ENCODE measurements around the gene ARHGAP22.
A peak's percentile ranks its signal among the peaks of the same experiment; 100 is the strongest.

Gene ARHGAP22

GRCh38 chr10:48406204-48406603, 198.7 kb downstream of the ARHGAP22 start:
- no peak overlapping the region for H3K4me3 ChIP-seq (ENCODE audit: extremely low read depth, insufficient read depth, low read length, poor library complexity, severe bottlenecking)
- H3K9me3 ChIP-seq (ENCODE audit: control insufficient read depth, low read length) = no peaks in the 10 kb centered on the region
- 69% methylated on average over 3 of the region's 3 CpGs for WGBS, 2 experiments (ENCODE audit: insufficient coverage in 2 of 2)
- H3K4me1 ChIP-seq (ENCODE audit: control insufficient read depth, insufficient read depth, low read length, poor library complexity, severe bottlenecking) = peaks cover 9% of the 10 kb centered on the region
- H3K36me3 ChIP-seq (ENCODE audit: control insufficient read depth, insufficient read depth, low read length) = peaks cover 19% of the 10 kb centered on the region
- no peak overlapping the region for H3K27ac ChIP-seq (ENCODE audit: low read depth, low read length, severe bottlenecking)

GRCh38 chr10:48404646-48405045, 200.2 kb downstream of the ARHGAP22 start:
- H3K27ac ChIP-seq (ENCODE audit: low read depth, low read length, severe bottlenecking) = no peak overlapping the region
- WGBS, 2 experiments (ENCODE audit: insufficient coverage in 2 of 2) = 88 to 100% methylated on average over 2 to 4 of the region's 4 CpGs
- no peak overlapping the region for H3K4me3 ChIP-seq (ENCODE audit: extremely low read depth, insufficient read depth, low read length, poor library complexity, severe bottlenecking)
- H3K4me1 ChIP-seq (ENCODE audit: control insufficient read depth, insufficient read depth, low read length, poor library complexity, severe bottlenecking) = peaks cover 22% of the 10 kb centered on the region
- H3K9me3 ChIP-seq (ENCODE audit: control insufficient read depth, low read length) = no peaks in the 10 kb centered on the region
- peaks cover 7% of the 10 kb centered on the region for H3K36me3 ChIP-seq (ENCODE audit: control insufficient read depth, insufficient read depth, low read length)

- Histone ChIP-seq H3K9me3 (ENCODE audit: control insufficient read depth, low read length) (no peaks in the 10 kb centered on the region), H3K36me3 (ENCODE audit: control insufficient read depth, insufficient read depth, low read length) (peaks cover 7% of the 10 kb centered on the region), H3K4me1 (ENCODE audit: control insufficient read depth, insufficient read depth, low read length, poor library complexity, severe bottlenecking) (peaks cover 19% of the 10 kb centered on the region), H3K4me3 (ENCODE audit: extremely low read depth, insufficient read depth, low read length, poor library complexity, severe bottlenecking) (no peak overlapping the region), H3K27ac (ENCODE audit: low read depth, low read length, severe bottlenecking) (no peak overlapping the region)
- no CpG with 5 or more reads among the region's 1 CpG for WGBS, 2 experiments (ENCODE audit: insufficient coverage in 2 of 2)
Observed at GRCh38 chr10:48400850-48401220, 204.0 kb downstream of the ARHGAP22 start.

GRCh38 chr10:48400129-48400849, 204.6 kb downstream of the ARHGAP22 start:
- 100% methylated on average over 1 of the region's 3 CpGs; no CpG with 5 or more reads in 1 of the 2 experiments for WGBS, 2 experiments (ENCODE audit: insufficient coverage in 2 of 2)
- Histone ChIP-seq H3K36me3 (ENCODE audit: control insufficient read depth, insufficient read depth, low read length) (peaks cover 7% of the 10 kb centered on the region), H3K4me3 (ENCODE audit: extremely low read depth, insufficient read depth, low read length, poor library complexity, severe bottlenecking) (no peak overlapping the region), H3K27ac (ENCODE audit: low read depth, low read length, severe bottlenecking) (peak overlapping the region; percentile 0), H3K9me3 (ENCODE audit: control insufficient read depth, low read length) (no peaks in the 10 kb centered on the region), H3K4me1 (ENCODE audit: control insufficient read depth, insufficient read depth, low read length, poor library complexity, severe bottlenecking) (peaks cover 19% of the 10 kb centered on the region)

GRCh38 chr10:48399551-48399950, 205.3 kb downstream of the ARHGAP22 start:
- Histone ChIP-seq H3K4me3 (ENCODE audit: extremely low read depth, insufficient read depth, low read length, poor library complexity, severe bottlenecking) (no peak overlapping the region), H3K36me3 (ENCODE audit: control insufficient read depth, insufficient read depth, low read length) (peaks cover 4% of the 10 kb centered on the region), H3K4me1 (ENCODE audit: control insufficient read depth, insufficient read depth, low read length, poor library complexity, severe bottlenecking) (peaks cover 19% of the 10 kb centered on the region), H3K9me3 (ENCODE audit: control insufficient read depth, low read length) (no peaks in the 10 kb centered on the region), H3K27ac (ENCODE audit: low read depth, low read length, severe bottlenecking) (peak overlapping the region; percentile 38)
- WGBS, 2 experiments (ENCODE audit: insufficient coverage in 2 of 2) = no CpG with 5 or more reads among the region's 1 CpG

GRCh38 chr10:48399056-48399541, 205.8 kb downstream of the ARHGAP22 start:
- Histone ChIP-seq H3K36me3 (ENCODE audit: control insufficient read depth, insufficient read depth, low read length) (no peaks in the 10 kb centered on the region), H3K27ac (ENCODE audit: low read depth, low read length, severe bottlenecking) (peak overlapping the region; percentile 38), H3K9me3 (ENCODE audit: control insufficient read depth, low read length) (no peaks in the 10 kb centered on the region), H3K4me3 (ENCODE audit: extremely low read depth, insufficient read depth, low read length, poor library complexity, severe bottlenecking) (no peak overlapping the region), H3K4me1 (ENCODE audit: control insufficient read depth, insufficient read depth, low read length, poor library complexity, severe bottlenecking) (peaks cover 19% of the 10 kb centered on the region)
- 52 to 68% methylated on average over 4 to 5 of the region's 5 CpGs for WGBS, 2 experiments (ENCODE audit: insufficient coverage in 2 of 2)

- WGBS, 2 experiments (ENCODE audit: insufficient coverage in 2 of 2) = no CpG with 5 or more reads among the region's 4 CpGs
- Histone ChIP-seq H3K9me3 (ENCODE audit: control insufficient read depth, low read length) (no peaks in the 10 kb centered on the region), H3K4me3 (ENCODE audit: extremely low read depth, insufficient read depth, low read length, poor library complexity, severe bottlenecking) (no peak overlapping the region), H3K36me3 (ENCODE audit: control insufficient read depth, insufficient read depth, low read length) (no peaks in the 10 kb centered on the region), H3K4me1 (ENCODE audit: control insufficient read depth, insufficient read depth, low read length, poor library complexity, severe bottlenecking) (peaks cover 19% of the 10 kb centered on the region), H3K27ac (ENCODE audit: low read depth, low read length, severe bottlenecking) (no peak overlapping the region)
Observed at GRCh38 chr10:48398261-48398660, 206.6 kb downstream of the ARHGAP22 start.

Data from mesodermal cell (in vitro differentiated cells).